Activated naive CD4-positive, alpha-beta T cell treated with anti-CD3 and anti-CD28 coated beads for 36 hours (primary cell): ENCODE results near the gene BLM. TPM values are rescaled to one million over a fixed set of nuclear protein-coding genes. Genes with fewer than 3 reads are reported as not detected.
"Not testable (repeated sequence)": the region's sequence is repeated elsewhere in the genome, so short reads cannot be mapped to it uniquely, and the experiment has no call there.

Experiments
- CTCF ChIA-PET: fragments of 350-600 bp; sonication (Branson Sonifier 250); formaldehyde crosslinking; loops from one replicate; lab custom pipeline; 2021; ENCODE audit warnings: antibody characterized with exemption; lab: Charles Lee
- DNase-seq: peaks from one replicate; pipeline ENCODE4 v3.0.0-alpha.2; 2020
- H3K27ac Mint-ChIP-seq: one replicate; pipeline ENCODE4 v1.8.0; 2021; ENCODE audit warnings: mild to moderate bottlenecking, mixed read lengths
- H3K27me3 Mint-ChIP-seq: one replicate; pipeline ENCODE4 v1.8.0; 2021; ENCODE audit warnings: low read depth, mixed read lengths
- H3K36me3 Mint-ChIP-seq: one replicate; pipeline ENCODE4 v1.8.0; 2021; ENCODE audit warnings: low read depth, mixed read lengths
- H3K4me1 Mint-ChIP-seq: one replicate; pipeline ENCODE4 v1.8.0; 2021; ENCODE audit warnings: low read depth, mixed read lengths
- H3K4me3 Mint-ChIP-seq: one replicate; pipeline ENCODE4 v1.8.0; 2021; ENCODE audit warnings: mild to moderate bottlenecking, moderate library complexity, mixed read lengths
- H3K9me3 Mint-ChIP-seq: one replicate; pipeline ENCODE4 v1.8.0; 2021; ENCODE audit warnings: mixed read lengths
- intact Hi-C: fragments of 100-400 bp; cut with micrococcal nuclease; formaldehyde crosslinking; loops from one replicate; pipeline ENCODE4 v1.15.1; 2023
- total RNA-seq, 2 experiments: library from RNA; stranded (reverse); gene quantifications; one replicate each; pipeline ENCODE4 v1.2.3, GENCODE V29; 2021

BLM gene
- total RNA-seq, 2 experiments from 2014 or later = 62.9 to 70.4 TPM

GRCh38 chr15:90711842-90712241 is 5.3 kb upstream of the BLM start:
- no peak for DNase-seq
- peaks cover 3% of the 10 kb centered on the region for H3K36me3 Mint-ChIP-seq
- no peaks in the 10 kb centered on the region for H3K27me3 Mint-ChIP-seq
- peaks cover 17% of the 10 kb centered on the region for H3K4me1 Mint-ChIP-seq
- H3K4me3 Mint-ChIP-seq = no peak overlapping the region
- H3K27ac Mint-ChIP-seq = no peak overlapping the region
- H3K9me3 Mint-ChIP-seq = no peaks in the 10 kb centered on the region
- intact Hi-C loops = no loop called here
- CTCF ChIA-PET = interaction anchor here (0.6 kb wide), 1 partner anchor 404 kb away, joined by 3 read pairs; no protein-coding TSS in a partner anchor

- DNase-seq = no peak
- CTCF ChIA-PET = interaction anchor here (2.6 kb wide), 1 partner anchor 172 kb away, joined by 10 read pairs; the partner anchor contains the start of gene FES
- Mint-ChIP-seq H3K9me3 (no peaks in the 10 kb centered on the region), H3K36me3 (peaks cover 3% of the 10 kb centered on the region), H3K27ac (no peak overlapping the region), H3K27me3 (no peaks in the 10 kb centered on the region), H3K4me1 (peaks cover 19% of the 10 kb centered on the region), H3K4me3 (no peak overlapping the region)
- intact Hi-C loops = no loop called here
These were observed 4.1 kb upstream of the BLM start for GRCh38 chr15:90713081-90713480.

GRCh38 chr15:90716317-90716975 is 700 bp upstream of the BLM start:
- Mint-ChIP-seq H3K4me3 (peak overlapping the region; percentile 87), H3K27me3 (no peaks in the 10 kb centered on the region), H3K27ac (peak overlapping the region; percentile 90), H3K36me3 (peaks cover 14% of the 10 kb centered on the region), H3K4me1 (peaks cover 29% of the 10 kb centered on the region), H3K9me3 (no peaks in the 10 kb centered on the region)
- CTCF ChIA-PET = interaction anchor here (0.7 to 2.3 kb wide), 10 partner anchors 45 to 396 kb away, joined by 3 to 16 read pairs (median 4); partner anchors contain the start of genes HDDC3 and UNC45A
- DNase-seq = no peak
- intact Hi-C loops = loop anchor here (2.0 to 5.0 kb wide), 2 partner anchors 36 to 156 kb away; no protein-coding TSS in a partner anchor

GRCh38 chr15:90718232-90718631 is 1.1 kb downstream of the BLM start:
- Mint-ChIP-seq H3K4me3 (peak overlapping the region; percentile 87), H3K4me1 (peaks cover 24% of the 10 kb centered on the region), H3K9me3 (no peaks in the 10 kb centered on the region), H3K27ac (no peak overlapping the region), H3K27me3 (no peaks in the 10 kb centered on the region), H3K36me3 (peaks cover 14% of the 10 kb centered on the region)
- CTCF ChIA-PET = interaction anchor here (1.1 to 2.3 kb wide), 5 partner anchors 70 to 398 kb away, joined by 3 to 16 read pairs (median 9); partner anchors contain the start of genes HDDC3 and UNC45A
- no peak for DNase-seq
- intact Hi-C loops = loop anchor here (5.0 kb wide), 1 partner anchor 34 kb away; no protein-coding TSS in a partner anchor

- no peaks in the 10 kb centered on the region for H3K9me3 Mint-ChIP-seq
- intact Hi-C loops = no loop called here
- CTCF ChIA-PET = interaction anchor here (0.6 to 0.7 kb wide), 4 partner anchors 14 to 213 kb away, joined by 3 to 4 read pairs (median 3); no protein-coding TSS in a partner anchor
- no peak overlapping the region for H3K27ac Mint-ChIP-seq
- peaks cover 21% of the 10 kb centered on the region for H3K36me3 Mint-ChIP-seq
- no peak for DNase-seq
- H3K4me3 Mint-ChIP-seq = no peak overlapping the region
- peaks cover 24% of the 10 kb centered on the region for H3K4me1 Mint-ChIP-seq
- no peaks in the 10 kb centered on the region for H3K27me3 Mint-ChIP-seq
These were observed 3.0 kb downstream of the BLM start for GRCh38 chr15:90720131-90720530.

GRCh38 chr15:90729261-90729660 is 12.1 kb downstream of the BLM start:
- Mint-ChIP-seq H3K36me3 (peaks cover 42% of the 10 kb centered on the region), H3K9me3 (peaks cover 4% of the 10 kb centered on the region), H3K4me3 (no peak overlapping the region), H3K4me1 (no peaks in the 10 kb centered on the region), H3K27me3 (no peaks in the 10 kb centered on the region), H3K27ac (no peak overlapping the region)
- intact Hi-C loops = no loop called here
- no peak for DNase-seq
- CTCF ChIA-PET = interaction anchor here (0.9 kb wide), 1 partner anchor 157 kb away, joined by 4 read pairs; no protein-coding TSS in a partner anchor

- peaks cover under 1% of the 10 kb centered on the region for H3K4me1 Mint-ChIP-seq
- peaks cover 4% of the 10 kb centered on the region for H3K9me3 Mint-ChIP-seq
- DNase-seq = no peak
- no peak overlapping the region for H3K27ac Mint-ChIP-seq
- H3K27me3 Mint-ChIP-seq = no peaks in the 10 kb centered on the region
- peaks cover 37% of the 10 kb centered on the region for H3K36me3 Mint-ChIP-seq
- no peak overlapping the region for H3K4me3 Mint-ChIP-seq
- intact Hi-C loops = loop anchor here (5.0 kb wide), 1 partner anchor 52 kb away; no protein-coding TSS in a partner anchor
- CTCF ChIA-PET = interaction anchor here (1.1 kb wide), 1 partner anchor 82 kb away, joined by 3 read pairs; no protein-coding TSS in a partner anchor
These were observed 13.1 kb downstream of the BLM start for GRCh38 chr15:90730290-90730689.

- DNase-seq = no peak
- H3K4me3 Mint-ChIP-seq = no peak overlapping the region
- peaks cover 34% of the 10 kb centered on the region for H3K36me3 Mint-ChIP-seq
These were observed 18.8 kb downstream of the BLM start for GRCh38 chr15:90735923-90736322.

GRCh38 chr15:90740545-90740944 is 23.4 kb downstream of the BLM start:
- H3K4me3 Mint-ChIP-seq, H3K27me3 Mint-ChIP-seq, intact Hi-C loops: not testable (repeated sequence)
- Mint-ChIP-seq H3K36me3 (peaks cover 24% of the 10 kb centered on the region), H3K4me1 (peaks cover 39% of the 10 kb centered on the region), H3K27ac (peak overlapping the region; percentile 43), H3K9me3 (peaks cover 16% of the 10 kb centered on the region)
- CTCF ChIA-PET = interaction anchor here (0.6 to 1.9 kb wide), 4 partner anchors 20 to 192 kb away, joined by 3 to 5 read pairs (median 4); partner anchors contain the start of gene HDDC3
- peak; percentile 57 for DNase-seq

More at GRCh38 chr15:90735923-90736322, 18.8 kb downstream of the BLM start:
- Mint-ChIP-seq H3K4me1 (peaks cover 18% of the 10 kb centered on the region), H3K27me3 (no peaks in the 10 kb centered on the region), H3K27ac (no peak overlapping the region), H3K9me3 (peaks cover 15% of the 10 kb centered on the region)
- intact Hi-C loops = no loop called here
- CTCF ChIA-PET = interaction anchor here (0.7 to 0.9 kb wide), 2 partner anchors 88 to 238 kb away, joined by 4 read pairs; no protein-coding TSS in a partner anchor

- Mint-ChIP-seq H3K4me3 (no peak overlapping the region), H3K27ac (no peak overlapping the region), H3K9me3 (peaks cover 16% of the 10 kb centered on the region), H3K4me1 (peaks cover 43% of the 10 kb centered on the region), H3K27me3 (no peaks in the 10 kb centered on the region), H3K36me3 (peaks cover 24% of the 10 kb centered on the region)
- CTCF ChIA-PET = no interaction called here
- intact Hi-C loops = no loop called here
- DNase-seq = no peak
These were observed 24.9 kb downstream of the BLM start for GRCh38 chr15:90742087-90742486.

GRCh38 chr15:90743407-90743806 is 26.3 kb downstream of the BLM start:
- Mint-ChIP-seq H3K9me3 (peaks cover 16% of the 10 kb centered on the region), H3K27ac (no peak overlapping the region), H3K4me3 (no peak overlapping the region), H3K36me3 (peaks cover 25% of the 10 kb centered on the region), H3K27me3 (no peaks in the 10 kb centered on the region), H3K4me1 (peaks cover 43% of the 10 kb centered on the region)
- CTCF ChIA-PET = no interaction called here
- intact Hi-C loops = no loop called here
- DNase-seq = no peak

GRCh38 chr15:90744759-90745402 is 27.7 kb downstream of the BLM start:
- no peak overlapping the region for H3K4me3 Mint-ChIP-seq
- peaks cover 28% of the 10 kb centered on the region for H3K36me3 Mint-ChIP-seq
- intact Hi-C loops = no loop called here
- no peak overlapping the region for H3K27ac Mint-ChIP-seq
- peaks cover 15% of the 10 kb centered on the region for H3K9me3 Mint-ChIP-seq
- no peak for DNase-seq
- peaks cover 47% of the 10 kb centered on the region for H3K4me1 Mint-ChIP-seq
- no peaks in the 10 kb centered on the region for H3K27me3 Mint-ChIP-seq
- CTCF ChIA-PET = no interaction called here
